HCT116 (cell line): ENCODE measurements around the gene HACE1. TPM values are rescaled to one million over a fixed set of nuclear protein-coding genes. Genes with fewer than 3 reads are reported as not detected.
"Not testable (repeated sequence)": the region's sequence is repeated elsewhere in the genome, so short reads cannot be mapped to it uniquely, and the experiment has no call there.

Source experiments
- ATAC-seq: fragments of 200-7000 bp; cut with Tn5 transposase; 2 replicates; pipeline ENCODE4 v1.9.1; 2020; ENCODE audit warnings: mild to moderate bottlenecking, moderate library complexity
- BruUV-seq: library from RNA; stranded (reverse); fragments of 400-500 nt; replicated peaks from 2 replicates; lab custom pipeline; 2021; lab: Mats Ljungman, UMichigan
- CTCF ChIA-PET: fragments of 300-600 bp; sonication (Branson Sonifier 250); formaldehyde crosslinking; loops from one replicate; lab custom pipeline; 2021; ENCODE audit warnings: antibody characterized with exemption; lab: Charles Lee
- POLR2A ChIA-PET: fragments of 300-600, 350-600 bp; sonication (Branson Sonifier 250); formaldehyde crosslinking; loops from one replicate; lab custom pipeline; 2021; ENCODE audit warnings: antibody characterized with exemption; lab: Charles Lee
- RAD21 ChIA-PET, 2 experiments: fragments of 300-600 bp; sonication (Branson Sonifier 250); formaldehyde crosslinking; loops; one replicate each; lab custom pipeline; 2023; ENCODE audit warnings: low total read pairs in 2 of 2; ENCODE audit not compliant: uncharacterized antibody in 2 of 2, unreplicated experiment in 2 of 2, low non-redundant PET in 1 of 2; lab: Charles Lee
- DNase-seq: peaks from one replicate; pipeline ENCODE4 v3.0.0-alpha.2; 2010; ENCODE audit warnings: low read depth, low spot score
- H2AFZ ChIP-seq: fragments of 200-600 bp; shearing (Covaris generic), sonication (generic); 2 replicates; pipeline ENCODE4 v1.6.1; 2017; ENCODE audit warnings: low read depth, mixed run types, mixed read lengths, antibody characterized with exemption, low read length; ENCODE audit not compliant: poor library complexity, severe bottlenecking
- H3K27ac ChIP-seq: 2 replicates; pipeline ENCODE4 v1.5.1; 2012; ENCODE audit warnings: low read depth, low read length
- H3K27me3 ChIP-seq: fragments of 200-600 bp; sonication (generic); 2 replicates; pipeline ENCODE4 v1.6.1; 2016; ENCODE audit warnings: mixed run types, low read length, mixed read lengths; ENCODE audit not compliant: insufficient read depth
- H3K36me3 ChIP-seq, 2 experiments: fragments of 200-500 bp in 1 of 2; fragments of 200-600 bp in 1 of 2; sonication (Bioruptor generic) in 1 of 2; sonication (generic) in 1 of 2; 2 replicates each; pipeline versions ENCODE4 v1.5.1 to v1.6.1; 2014 to 2016; ENCODE audit warnings: low read length in 2 of 2, inconsistent platforms in 1 of 2, mixed read lengths in 1 of 2, mixed run types in 1 of 2; ENCODE audit not compliant: insufficient read depth in 2 of 2, control insufficient read depth in 1 of 2
- H3K4me1 ChIP-seq, 2 experiments: fragments of 200-600 bp in 1 of 2; sonication (generic) in 1 of 2; 2 replicates each; pipeline versions ENCODE4 v1.5.1 to v1.6.1; 2012 to 2017; ENCODE audit warnings: low read length in 2 of 2, inconsistent platforms in 1 of 2, mild to moderate bottlenecking in 1 of 2, mixed read lengths in 1 of 2, mixed run types in 1 of 2, moderate library complexity in 1 of 2; ENCODE audit not compliant: insufficient read depth in 2 of 2, control insufficient read depth in 1 of 2
- H3K4me2 ChIP-seq: fragments of 200-600 bp; sonication (generic); 2 replicates; pipeline ENCODE4 v1.6.1; 2017; ENCODE audit warnings: mixed run types, low read length, mixed read lengths
- H3K4me3 ChIP-seq, 2 experiments: fragments of 200-600 bp in 1 of 2; sonication (generic) in 1 of 2; replicated peaks in 1 of 2; 2 replicates each; pipeline ENCODE4 v1.5.1; 2011 to 2016; ENCODE audit warnings: low read length in 2 of 2, control low read depth in 1 of 2, low read depth in 1 of 2, mild to moderate bottlenecking in 1 of 2, mixed read lengths in 1 of 2, mixed run types in 1 of 2
- H3K79me2 ChIP-seq: fragments of 200-600 bp; sonication (generic); 2 replicates; pipeline ENCODE4 v1.6.1; 2017; ENCODE audit warnings: mild to moderate bottlenecking, mixed run types, low read length, moderate library complexity, mixed read lengths; ENCODE audit not compliant: insufficient read depth
- H3K9ac ChIP-seq: fragments of 200-600 bp; sonication (generic); 2 replicates; pipeline ENCODE4 v1.6.1; 2016; ENCODE audit warnings: low read length, mixed read lengths
- H3K9me2 ChIP-seq: fragments of 200-600 bp; sonication (generic), shearing (Covaris generic); 2 replicates; pipeline ENCODE4 v1.6.1; 2017; ENCODE audit warnings: mixed run types, mild to moderate bottlenecking, moderate library complexity; ENCODE audit not compliant: insufficient read depth
- H3K9me3 ChIP-seq, 2 experiments: fragments of 200-500 bp in 1 of 2; fragments of 200-600 bp in 1 of 2; sonication (Bioruptor generic) in 1 of 2; sonication (generic) in 1 of 2; 2 replicates each; pipeline ENCODE4 v1.6.1; 2014 to 2017; ENCODE audit warnings: low read length in 2 of 2, mixed read lengths in 2 of 2, inconsistent platforms in 1 of 2, low read depth in 1 of 2, mild to moderate bottlenecking in 1 of 2, mixed run types in 1 of 2, moderate library complexity in 1 of 2; ENCODE audit not compliant: control insufficient read depth in 1 of 2, insufficient read depth in 1 of 2
- H4K20me1 ChIP-seq: fragments of 200-600 bp; sonication (generic), shearing (Covaris generic); 2 replicates; pipeline ENCODE4 v1.6.1; 2017; ENCODE audit warnings: mixed run types, mild to moderate bottlenecking, moderate library complexity; ENCODE audit not compliant: insufficient read depth
- EGR1 ChIP-seq: IDR thresholded peaks from 2 replicates; pipeline ENCODE4 v1.6.1; 2012; ENCODE audit warnings: low read depth
- ELF1 ChIP-seq: IDR thresholded peaks from 2 replicates; pipeline ENCODE4 v1.6.1; 2012; ENCODE audit warnings: low read depth, borderline replicate concordance
- EZH2phosphoT487 ChIP-seq: fragments of 200-600 bp; IDR thresholded peaks from 2 replicates; pipeline ENCODE4 v1.6.1; 2018; ENCODE audit warnings: antibody characterized with exemption, borderline replicate concordance
- FOSL1 ChIP-seq: IDR thresholded peaks from 2 replicates; pipeline ENCODE4 v1.6.1; 2012; ENCODE audit warnings: low read depth
- JUND ChIP-seq: IDR thresholded peaks from 2 replicates; pipeline ENCODE4 v1.6.1; 2012
- POLR2AphosphoS5 ChIP-seq: IDR thresholded peaks from 2 replicates; pipeline ENCODE4 v1.6.1; 2011; ENCODE audit warnings: mild to moderate bottlenecking, low read depth, low read length, moderate library complexity
- RAD21 ChIP-seq: IDR thresholded peaks from 2 replicates; pipeline ENCODE4 v1.6.1; 2012; ENCODE audit warnings: low read depth, mild to moderate bottlenecking
- SIN3A ChIP-seq: IDR thresholded peaks from 2 replicates; pipeline ENCODE4 v1.6.1; 2012; ENCODE audit warnings: low read depth
- SP1 ChIP-seq: IDR thresholded peaks from 2 replicates; pipeline ENCODE4 v1.6.1; 2012; ENCODE audit warnings: low read depth
- SRF ChIP-seq: IDR thresholded peaks from 2 replicates; pipeline ENCODE4 v1.6.1; 2012; ENCODE audit warnings: low read depth
- TCF7L2 ChIP-seq: IDR thresholded peaks from 2 replicates; pipeline ENCODE4 v1.7.0; 2011; ENCODE audit warnings: borderline replicate concordance, inconsistent platforms; ENCODE audit not compliant: insufficient read depth, insufficient read length; ENCODE audit errors: extremely low read depth
- YY1 ChIP-seq: IDR thresholded peaks from 2 replicates; pipeline ENCODE4 v1.6.1; 2011; ENCODE audit warnings: low read length, low read depth, moderate library complexity, mild to moderate bottlenecking; ENCODE audit not compliant: insufficient replicate concordance; ENCODE audit errors: extremely low read depth
- ZFX ChIP-seq: fragments of 450-650 bp; IDR thresholded peaks from 2 replicates; pipeline ENCODE4 v1.6.1; 2017
- ZNF274 ChIP-seq: fragments of 200-500 bp; sonication (Bioruptor generic); IDR thresholded peaks from 2 replicates; pipeline ENCODE4 v1.6.1; 2014; ENCODE audit warnings: mild to moderate bottlenecking, low read depth, low read length, inconsistent platforms
- intact Hi-C: fragments of 100-400 bp; cut with micrococcal nuclease; formaldehyde crosslinking; loops from 2 replicates; pipeline ENCODE4 v1.10.0; 2022
- total RNA-seq: library from RNA; stranded (reverse); gene quantifications from one replicate; pipeline ENCODE4 v1.2.1, GENCODE V29; 2021; ENCODE audit not compliant: unreplicated experiment
- TF ChIP-seq, protein P1 (sequence below), 3 experiments: fragments of 200-600 bp in 1 of 3; sonication (generic) in 1 of 3; IDR thresholded peaks in 2 of 3; conservative IDR thresholded peaks in 1 of 3; 2 replicates each; pipeline ENCODE4 v1.5.1; 2012 to 2017; ENCODE audit warnings: low read depth in 2 of 3, low read length in 2 of 3, antibody characterized with exemption in 1 of 3, borderline replicate concordance in 1 of 3, control low read depth in 1 of 3, mild to moderate bottlenecking in 1 of 3, mixed read lengths in 1 of 3, mixed run types in 1 of 3, moderate library complexity in 1 of 3; ENCODE audit not compliant: insufficient read depth in 1 of 3
- TF ChIP-seq, protein P2 (sequence below): IDR thresholded peaks from 2 replicates; pipeline ENCODE4 v1.6.1; 2012
- TF ChIP-seq, protein P3 (sequence below): IDR thresholded peaks from 2 replicates; pipeline ENCODE4 v1.6.1; 2011; ENCODE audit warnings: mild to moderate bottlenecking, low read length, moderate library complexity; ENCODE audit not compliant: insufficient replicate concordance; ENCODE audit errors: extremely low read depth

Gene HACE1
- total RNA-seq, 1 experiment from 2014 or later, result 10.9 TPM

DNA sequence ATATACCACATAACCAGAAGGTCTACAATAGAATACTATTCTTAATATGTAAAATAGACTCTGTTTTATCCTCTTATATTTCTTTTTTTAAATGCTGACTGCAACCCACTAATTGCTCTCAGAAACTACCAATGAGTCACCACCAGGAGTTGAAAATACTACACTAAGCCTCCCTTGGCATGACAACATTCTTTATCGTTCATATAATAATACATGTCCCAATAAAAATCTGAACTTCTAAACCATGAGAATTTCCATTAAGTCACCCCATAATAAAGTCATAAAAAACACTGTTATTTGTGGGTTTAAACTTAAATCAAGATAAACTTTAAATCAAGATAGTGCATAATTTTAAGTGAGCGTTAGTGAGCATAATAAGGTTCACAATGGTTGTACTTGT lies 4.2 kb downstream of the HACE1 start:
- H3K27me3 ChIP-seq, result no peaks in the 10 kb centered on the region
- BruUV-seq, result no TSS peak
- TF ChIP-seq ELF1 (no peak), SRF (no peak), TCF7L2 (no peak), YY1 (no peak), SP1 (no peak), JUND (no peak), POLR2AphosphoS5 (no peak), ZNF274 (no peak), RAD21 (no peak), EGR1 (no peak), ZFX (no peak), EZH2phosphoT487 (no peak), SIN3A (no peak), FOSL1 (no peak)
- TF ChIP-seq, protein P1, sequence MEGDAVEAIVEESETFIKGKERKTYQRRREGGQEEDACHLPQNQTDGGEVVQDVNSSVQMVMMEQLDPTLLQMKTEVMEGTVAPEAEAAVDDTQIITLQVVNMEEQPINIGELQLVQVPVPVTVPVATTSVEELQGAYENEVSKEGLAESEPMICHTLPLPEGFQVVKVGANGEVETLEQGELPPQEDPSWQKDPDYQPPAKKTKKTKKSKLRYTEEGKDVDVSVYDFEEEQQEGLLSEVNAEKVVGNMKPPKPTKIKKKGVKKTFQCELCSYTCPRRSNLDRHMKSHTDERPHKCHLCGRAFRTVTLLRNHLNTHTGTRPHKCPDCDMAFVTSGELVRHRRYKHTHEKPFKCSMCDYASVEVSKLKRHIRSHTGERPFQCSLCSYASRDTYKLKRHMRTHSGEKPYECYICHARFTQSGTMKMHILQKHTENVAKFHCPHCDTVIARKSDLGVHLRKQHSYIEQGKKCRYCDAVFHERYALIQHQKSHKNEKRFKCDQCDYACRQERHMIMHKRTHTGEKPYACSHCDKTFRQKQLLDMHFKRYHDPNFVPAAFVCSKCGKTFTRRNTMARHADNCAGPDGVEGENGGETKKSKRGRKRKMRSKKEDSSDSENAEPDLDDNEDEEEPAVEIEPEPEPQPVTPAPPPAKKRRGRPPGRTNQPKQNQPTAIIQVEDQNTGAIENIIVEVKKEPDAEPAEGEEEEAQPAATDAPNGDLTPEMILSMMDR (IDR thresholded peaks at IDR 0.05 in 2 of 3, conservative IDR thresholded peaks at IDR 0.05 in 1 of 3; ENCODE audit: borderline replicate concordance in 1 of 3, insufficient read depth in 1 of 3, low read depth in 2 of 3, low read length in 2 of 3), result no peak
- TF ChIP-seq, protein P2, sequence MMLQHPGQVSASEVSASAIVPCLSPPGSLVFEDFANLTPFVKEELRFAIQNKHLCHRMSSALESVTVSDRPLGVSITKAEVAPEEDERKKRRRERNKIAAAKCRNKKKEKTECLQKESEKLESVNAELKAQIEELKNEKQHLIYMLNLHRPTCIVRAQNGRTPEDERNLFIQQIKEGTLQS, result no peak
- TF ChIP-seq, protein P3, sequence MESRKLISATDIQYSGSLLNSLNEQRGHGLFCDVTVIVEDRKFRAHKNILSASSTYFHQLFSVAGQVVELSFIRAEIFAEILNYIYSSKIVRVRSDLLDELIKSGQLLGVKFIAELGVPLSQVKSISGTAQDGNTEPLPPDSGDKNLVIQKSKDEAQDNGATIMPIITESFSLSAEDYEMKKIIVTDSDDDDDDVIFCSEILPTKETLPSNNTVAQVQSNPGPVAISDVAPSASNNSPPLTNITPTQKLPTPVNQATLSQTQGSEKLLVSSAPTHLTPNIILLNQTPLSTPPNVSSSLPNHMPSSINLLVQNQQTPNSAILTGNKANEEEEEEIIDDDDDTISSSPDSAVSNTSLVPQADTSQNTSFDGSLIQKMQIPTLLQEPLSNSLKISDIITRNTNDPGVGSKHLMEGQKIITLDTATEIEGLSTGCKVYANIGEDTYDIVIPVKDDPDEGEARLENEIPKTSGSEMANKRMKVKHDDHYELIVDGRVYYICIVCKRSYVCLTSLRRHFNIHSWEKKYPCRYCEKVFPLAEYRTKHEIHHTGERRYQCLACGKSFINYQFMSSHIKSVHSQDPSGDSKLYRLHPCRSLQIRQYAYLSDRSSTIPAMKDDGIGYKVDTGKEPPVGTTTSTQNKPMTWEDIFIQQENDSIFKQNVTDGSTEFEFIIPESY, result no peak
- TF ChIP-seq, all 23 proteins: peak for 0
- Histone ChIP-seq H3K4me1 (peaks cover 0 to 14% of the 10 kb centered on the region in 2 experiments; a peak in 2 of 4 replicates), H2AFZ (no peak overlapping the region), H3K36me3 (no peaks in the 10 kb centered on the region), H3K9me3 (no peaks in the 10 kb centered on the region), H3K79me2 (peaks cover 28% of the 10 kb centered on the region), H3K9ac (no peak overlapping the region), H3K27ac (no peak overlapping the region), H3K9me2 (no peaks in the 10 kb centered on the region), H3K4me3 (no peak overlapping the region), H4K20me1 (no peaks in the 10 kb centered on the region), H3K4me2 (no peak overlapping the region)
- intact Hi-C loops, result no loop called here
- ChIA-PET POLR2A (no interaction called here), RAD21 (no interaction called here), CTCF (no interaction called here)
- DNase-seq, result no peak
- ATAC-seq, result no peak

DNA sequence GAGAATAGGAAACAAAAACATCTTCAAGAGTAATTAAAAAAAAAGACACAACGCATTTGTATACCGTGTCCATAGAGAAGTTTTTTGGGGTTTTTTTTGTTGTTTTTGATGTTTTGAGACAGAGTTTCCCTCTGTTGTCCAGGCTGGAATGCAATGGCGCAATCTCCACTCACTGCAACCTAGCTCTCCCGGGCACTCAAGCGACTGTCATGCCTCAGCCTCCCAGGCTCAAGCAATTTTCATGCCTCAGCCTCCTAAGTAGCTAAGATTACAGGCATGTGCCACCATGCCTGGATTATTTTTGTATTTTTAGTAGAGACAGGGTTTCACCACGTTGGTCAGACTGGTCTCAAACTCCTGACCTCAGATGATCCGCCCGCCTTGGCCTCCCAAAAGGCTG lies 12.0 kb downstream of the HACE1 start:
- H3K27me3 ChIP-seq, H3K79me2 ChIP-seq, RAD21 ChIA-PET, POLR2A ChIA-PET, H3K4me3 ChIP-seq, H3K9me2 ChIP-seq, H2AFZ ChIP-seq, H3K36me3 ChIP-seq, H3K27ac ChIP-seq, H3K4me2 ChIP-seq, DNase-seq, H3K4me1 ChIP-seq, ATAC-seq, H3K9ac ChIP-seq, H4K20me1 ChIP-seq, intact Hi-C loops, BruUV-seq, H3K9me3 ChIP-seq, CTCF ChIA-PET: not testable (repeated sequence)
